OCI-LY3 (cell line): ENCODE measurements around the gene ACRBP.

Source experiments
- CTCF ChIP-seq: fragments of 200-600, 300-600 bp; sonication (generic); IDR thresholded peaks from 2 replicates; pipeline ENCODE4 v1.5.1; 2014; ENCODE audit warnings: antibody characterized with exemption, low read length, low read depth
- EZH2phosphoT487 ChIP-seq: fragments of 200-600 bp; shearing (Covaris generic); IDR thresholded peaks from 2 replicates; pipeline ENCODE4 v1.6.1; 2018; ENCODE audit warnings: antibody characterized with exemption, mixed run types, low read depth

DNA sequence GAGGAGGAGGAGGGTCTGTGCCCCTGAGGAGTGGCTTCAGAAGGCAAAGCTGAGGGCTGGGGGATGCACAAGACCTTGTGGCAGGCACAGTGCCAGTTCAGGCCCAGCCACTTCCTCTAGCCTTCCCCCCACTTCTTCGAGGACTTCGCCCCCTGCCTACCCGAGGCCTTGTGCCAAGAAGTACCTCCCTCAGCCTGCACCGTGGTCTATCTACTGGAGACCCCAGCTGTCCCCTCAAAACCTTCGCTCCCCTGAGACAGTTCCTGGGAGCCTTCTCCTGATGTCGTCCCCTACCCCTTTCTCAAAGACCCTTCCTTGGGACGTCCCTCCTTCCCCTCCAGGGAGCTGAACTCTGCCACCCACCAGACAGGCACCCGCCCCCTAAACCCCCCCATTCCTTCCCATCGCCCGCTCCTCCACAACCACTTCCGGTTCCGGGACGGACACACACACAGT is 41.3 kb upstream of the ACRBP start:
- TF ChIP-seq CTCF (no peak), EZH2phosphoT487 (no peak)
